GM19351 (cell line): ENCODE measurements around the gene NPR2.

Experiments used
- ATAC-seq: cut with Tn5 transposase; IDR thresholded peaks from one replicate; pipeline ENCODE4 v1.9.1; 2021; ENCODE audit warnings: mild to moderate bottlenecking, moderate library complexity; ENCODE audit not compliant: unreplicated experiment

The NPR2 gene

GRCh38 chr9:35798658-35799374, 7.4 kb downstream of the NPR2 start:
- no peak for ATAC-seq

- ATAC-seq, result no peak
These were observed 9.1 kb downstream of the NPR2 start for GRCh38 chr9:35800530-35800929.

- ATAC-seq, result no peak
These were observed 10.1 kb downstream of the NPR2 start for GRCh38 chr9:35801328-35802128.

GRCh38 chr9:35806101-35806500, 14.7 kb downstream of the NPR2 start:
- ATAC-seq, result no peak

- no peak for ATAC-seq
These were observed 17.0 kb downstream of the NPR2 start for GRCh38 chr9:35808433-35808832.

GRCh38 chr9:35810122-35810521, 18.7 kb downstream of the NPR2 start:
- no peak for ATAC-seq

GRCh38 chr9:35811381-35812024, 20.1 kb downstream of the NPR2 start:
- ATAC-seq, result no peak

- peak; percentile 64 for ATAC-seq
These were observed 20.7 kb downstream of the NPR2 start, which contains the start of gene SPAG8 for GRCh38 chr9:35812025-35812602. Gene SPAG8, minus strand, starts transcription at chr9:35812262. Its CDS starts 115 bp downstream, at chr9:35812147.

GRCh38 chr9:35813434-35814105, 22.2 kb downstream of the NPR2 start:
- ATAC-seq, result no peak

GRCh38 chr9:35814106-35814840, 22.9 kb downstream of the NPR2 start:
- ATAC-seq, result peak; percentile 28

GRCh38 chr9:35814841-35815543, 23.6 kb downstream of the NPR2 start, which contains the start of gene HINT2:
Gene HINT2, minus strand, starts transcription at chr9:35815042. Its CDS starts 63 bp downstream, at chr9:35814979.
- ATAC-seq, result peak; percentile 73

GRCh38 chr9:35816708-35817107, 25.3 kb downstream of the NPR2 start:
- ATAC-seq, result no peak

- no peak for ATAC-seq
These were observed 26.9 kb downstream of the NPR2 start for GRCh38 chr9:35818341-35818740.

- ATAC-seq, result no peak
These were observed 28.7 kb downstream of the NPR2 start for GRCh38 chr9:35820076-35820475.

GRCh38 chr9:35822926-35823325, 31.5 kb downstream of the NPR2 start:
- no peak for ATAC-seq

- peak; percentile 48 for ATAC-seq
These were observed 34.8 kb downstream of the NPR2 start for GRCh38 chr9:35826071-35826701.

- no peak for ATAC-seq
These were observed 36.1 kb downstream of the NPR2 start for GRCh38 chr9:35827486-35827885.

GRCh38 chr9:35828716-35829083, 37.3 kb downstream of the NPR2 start, which contains the start of gene FAM221B:
Gene FAM221B, minus strand, starts transcription at chr9:35828732. Its CDS starts 2,571 bp downstream, at chr9:35826161.
- ATAC-seq, result peak; percentile 7
